Transverse colon (tissue), 4 donors: Measurements from ENCODE around the gene BAZ2A. TPM values are rescaled to one million over a fixed set of nuclear protein-coding genes. Genes with fewer than 3 reads are reported as not detected.
"Not testable (repeated sequence)": the region's sequence is repeated elsewhere in the genome, so short reads cannot be mapped to it uniquely, and the experiment has no call there.

Source experiments
- DNase-seq: peaks from one replicate; pipeline ENCODE4 v3.0.0-alpha.2; 2019
- H3K27ac ChIP-seq, 4 donors: fragments of 200-600 bp; sonication (generic); 2 replicates each; pipeline ENCODE4 v1.5.1; 2016 to 2018; ENCODE audit warnings: inconsistent platforms in 4 of 4
- H3K27me3 ChIP-seq: fragments of 200-600 bp; sonication (generic); 2 replicates; pipeline ENCODE4 v1.5.1; 2017; ENCODE audit warnings: inconsistent platforms
- H3K36me3 ChIP-seq, 4 donors: fragments of 200-600 bp; sonication (generic); 2 replicates each; pipeline ENCODE4 v1.5.1; 2017 to 2019; ENCODE audit warnings: inconsistent platforms in 4 of 4
- H3K4me1 ChIP-seq, 4 donors: fragments of 200-600 bp; sonication (generic); 2 replicates each; pipeline ENCODE4 v1.5.1; 2017 to 2020; ENCODE audit warnings: inconsistent platforms in 4 of 4
- H3K4me3 ChIP-seq, 4 donors: fragments of 200-600 bp; sonication (generic); 1 replicate in 1 of 4; 2 replicates in 3 of 4; pipeline versions ENCODE4 v1.5.1 to v1.6.1; 2017 to 2019; ENCODE audit warnings: inconsistent platforms in 4 of 4
- H3K9me3 ChIP-seq, 2 donors: fragments of 200-600 bp; sonication (generic); 2 replicates each; pipeline ENCODE4 v1.5.1; 2017 to 2019; ENCODE audit warnings: inconsistent platforms in 2 of 2
- CTCF ChIP-seq, 5 experiments: fragments of 200-600 bp in 3 of 5; fragments of 450-650 bp in 2 of 5; sonication (generic) in 3 of 5; IDR thresholded peaks; 1 replicate in 2 of 5; 2 replicates in 3 of 5; pipeline ENCODE4 v1.5.1; 2016 to 2017; ENCODE audit warnings: antibody characterized with exemption in 5 of 5, inconsistent platforms in 3 of 5, mild to moderate bottlenecking in 2 of 5, moderate library complexity in 1 of 5
- EP300 ChIP-seq: sonication (generic); formaldehyde crosslinking; IDR thresholded peaks from one replicate; pipeline ENCODE4 v1.6.1; 2017; ENCODE audit warnings: antibody characterized with exemption, low read depth
- POLR2A ChIP-seq: fragments of 450-650 bp; IDR thresholded peaks from one replicate; pipeline ENCODE4 v1.6.1; 2016; ENCODE audit warnings: antibody characterized with exemption, mild to moderate bottlenecking, moderate library complexity
- POLR2AphosphoS5 ChIP-seq, 3 donors: sonication (generic); formaldehyde crosslinking; IDR thresholded peaks; one replicate each; pipeline ENCODE4 v1.6.1; 2016; ENCODE audit warnings: antibody characterized with exemption in 3 of 3
- WGBS, 2 donors: methylation state at CpG; one replicate each; pipeline ENCODE4 v1.1.5; 2018; ENCODE audit warnings: low coverage in 1 of 2; 5-methylcytosine and 5-hydroxymethylcytosine counted together
- in situ Hi-C, 4 donors: fragments of 200-750 bp; cut with MboI; loops; one replicate each; pipeline versions ENCODE4 v1.15.0 to v1.15.1; 2017; ENCODE audit warnings: low sequenced_read_pairs in 3 of 4, low pct_ligation_motif_present in 1 of 4, low pct_unique_long_range_greater_than_20kb in 1 of 4
- intact Hi-C: fragments of 100-400 bp; cut with DNase I; formaldehyde crosslinking; loops from one replicate; pipeline ENCODE4 v1.15.1; 2023; ENCODE audit warnings: low total_unique reads
- total RNA-seq, 4 donors: library from RNA; depleted of rRNA; stranded (reverse); fragments of >200 nt; gene quantifications; one replicate each; pipeline ENCODE4 v1.1.0, GENCODE V29; 2016

Gene BAZ2A
- total RNA-seq, 4 donors from 2014 or later = 108 to 261 (median 124) TPM

- no peaks in the 10 kb centered on the region for H3K27me3 ChIP-seq
- in situ Hi-C loops (no loop called here), intact Hi-C loops (no loop called here)
- H3K36me3 ChIP-seq = peaks cover 0 to 11% (median 5%) of the 10 kb centered on the region in 4 donors
- H3K4me3 ChIP-seq = no peak overlapping the region
- TF ChIP-seq POLR2A (no peak), EP300 (no peak), POLR2AphosphoS5 (IDR thresholded peaks at IDR 0.05) (no peak), CTCF (IDR thresholded peaks at IDR 0.05) (no peak)
- DNase-seq = no peak
- WGBS, 2 donors = 29 to 60% methylated on average over 1 of the region's 1 CpG
- no peak overlapping the region for H3K27ac ChIP-seq
- no peaks in the 10 kb centered on the region for H3K9me3 ChIP-seq
- no peaks in the 10 kb centered on the region for H3K4me1 ChIP-seq
These were observed 28.8 kb upstream of the BAZ2A start for GRCh38 chr12:56658921-56659320.

- in situ Hi-C loops (no loop called here), intact Hi-C loops (no loop called here)
- WGBS, 2 donors = 73 to 93% methylated on average over 2 to 7 of the region's 7 CpGs
These were observed 27.6 kb upstream of the BAZ2A start for GRCh38 chr12:56657416-56658379.

GRCh38 chr12:56653781-56654180 lies 23.7 kb upstream of the BAZ2A start:
- intact Hi-C loops, H3K4me1 ChIP-seq, H3K4me3 ChIP-seq, in situ Hi-C loops, H3K27me3 ChIP-seq, DNase-seq, H3K36me3 ChIP-seq, H3K9me3 ChIP-seq, H3K27ac ChIP-seq: not testable (repeated sequence)
- 83 to 93% methylated on average over 4 to 5 of the region's 5 CpGs for WGBS, 2 donors

More at GRCh38 chr12:56657416-56658379, 27.6 kb upstream of the BAZ2A start:
- no peaks in the 10 kb centered on the region for H3K4me1 ChIP-seq
- H3K36me3 ChIP-seq = no peaks in the 10 kb centered on the region
- H3K27ac ChIP-seq = no peak overlapping the region
- no peaks in the 10 kb centered on the region for H3K27me3 ChIP-seq
- no peak for TF ChIP-seq CTCF (IDR thresholded peaks at IDR 0.05)
- no peak for TF ChIP-seq POLR2AphosphoS5 (IDR thresholded peaks at IDR 0.05)
- no peak for TF ChIP-seq EP300
- TF ChIP-seq POLR2A = no peak
- no peak overlapping the region for H3K4me3 ChIP-seq
- H3K9me3 ChIP-seq = no peaks in the 10 kb centered on the region
- no peak for DNase-seq

- H3K27me3 ChIP-seq, in situ Hi-C loops, H3K27ac ChIP-seq, H3K4me3 ChIP-seq, intact Hi-C loops, H3K9me3 ChIP-seq, DNase-seq: not testable (repeated sequence)
- H3K36me3 ChIP-seq = peaks cover 0 to 12% (median 2%) of the 10 kb centered on the region in 4 donors
- WGBS, 2 donors = 95 to 100% methylated on average over 3 to 9 of the region's 9 CpGs
- peaks cover 14 to 26% (median 21%) of the 10 kb centered on the region in 4 donors for H3K4me1 ChIP-seq
These were observed 17.9 kb upstream of the BAZ2A start for GRCh38 chr12:56648023-56648422.

- H3K9me3 ChIP-seq = no peaks in the 10 kb centered on the region
- H3K27me3 ChIP-seq = no peaks in the 10 kb centered on the region
- in situ Hi-C loops (no loop called here), intact Hi-C loops (no loop called here)
- WGBS, 2 donors = 1% methylated on average over 36 of the region's 39 CpGs; no CpG with 5 or more reads in 1 of the 2 donors
- peaks cover 14 to 42% (median 34%) of the 10 kb centered on the region in 4 donors for H3K4me1 ChIP-seq
- H3K4me3 ChIP-seq = peak within 1 kb of the TSS; percentile 84 to 97 (median 92)
- H3K27ac ChIP-seq = peak within 1 kb of the TSS; percentile 93 to 99 (median 96)
- peak; percentile 96 for DNase-seq
- H3K36me3 ChIP-seq = peaks cover 0 to 32% (median 18%) of the 10 kb centered on the region in 4 donors
- TF ChIP-seq EP300 (no peak), POLR2AphosphoS5 (IDR thresholded peaks at IDR 0.05) (peak; percentile 100), POLR2A (peak; percentile 100), CTCF (IDR thresholded peaks at IDR 0.05) (peak in 2 of 5 experiments; percentile 6 to 7)
These were observed 15.8 kb upstream of the BAZ2A start, which contains the start of gene ATP5F1B for GRCh38 chr12:56645717-56646446. Gene ATP5F1B (minus strand): TSS chr12:56645984. CDS start chr12:56645963, 21 bp downstream.
